ENCODE results near the gene AAK1. TPM values are rescaled to one million over a fixed set of nuclear protein-coding genes. Genes with fewer than 3 reads are reported as not detected.

AAK1 gene
- total and polyA plus RNA-seq, 10 of the 15 experiments (the other 5 are each of a cell fraction or from before 2014, with no cell fraction given), result 2.9 to 41.4 (median 17.5) TPM

- POLR2A ChIA-PET, result interaction anchor here (0.6 to 2.5 kb wide), 5 partner anchors 8 to 231 kb away, joined by 3 to 9 read pairs (median 7); no protein-coding TSS in a partner anchor
- SMC1A ChIA-PET (ENCODE audit: uncharacterized antibody, unreplicated experiment), result interaction anchor here (1.1 to 2.8 kb wide), 3 partner anchors 10 to 24 kb away, joined by 3 to 15 read pairs (median 3); no protein-coding TSS in a partner anchor
- H3K79me2 ChIP-seq (ENCODE audit: control insufficient read depth, insufficient read depth, low read length), result peaks cover 4% of the 10 kb centered on the region
- ATAC-seq (no peak), FAIRE-seq (no peak), DNase-seq (ENCODE audit: low read depth, low spot score) (no peak)
- no peaks in the 10 kb centered on the region; a peak in 1 of 4 replicates for H3K36me3 ChIP-seq (ENCODE audit: control insufficient read depth in 2 of 2, insufficient read depth in 2 of 2, low read length in 1 of 2)
- intact Hi-C loops (cut with micrococcal nuclease; ENCODE audit: unreplicated experiment) (no loop called here), in situ Hi-C loops (cut with MboI) (loop anchor here (25.0 kb wide), 1 partner anchor 240 kb away; no protein-coding TSS in a partner anchor)
- no peak overlapping the region for H3K4me2 ChIP-seq (ENCODE audit: control insufficient read depth, insufficient read depth)
- H3K4me3 ChIP-seq, result no peak overlapping the region
- no peaks in the 10 kb centered on the region for H3K9me3 ChIP-seq (replicated peaks; ENCODE audit: control insufficient read depth, insufficient read depth, low read length)
- CTCF ChIA-PET, result interaction anchor here (1.1 to 5.6 kb wide), 4 partner anchors 8 to 15 kb away, joined by 4 to 51 read pairs (median 20); no protein-coding TSS in a partner anchor
- TF ChIP-seq ZNF384 (IDR thresholded peaks at IDR 0.05; ENCODE audit: borderline replicate concordance, low read depth, low read length) (no peak), RFX5 (IDR thresholded peaks at IDR 0.05; ENCODE audit: low read depth, low read length) (no peak), PBX3 (IDR thresholded peaks at IDR 0.05; ENCODE audit: insufficient replicate concordance, low read depth, low read length) (no peak), IKZF1 (conservative IDR thresholded peaks at IDR 0.05) (no peak), BCL11A (IDR thresholded peaks at IDR 0.05; ENCODE audit: low read depth, low read length) (no peak), MXI1 (IDR thresholded peaks at IDR 0.05; ENCODE audit: low read depth, low read length) (no peak), NFYB (IDR thresholded peaks at IDR 0.05; ENCODE audit: insufficient read depth, low read depth, low read length) (no peak), ESRRA (IDR thresholded peaks at IDR 0.05; ENCODE audit: low read length) (no peak), TARDBP (IDR thresholded peaks at IDR 0.05; ENCODE audit: borderline replicate concordance) (no peak), SMARCA5 (IDR thresholded peaks at IDR 0.05) (no peak), PKNOX1 (IDR thresholded peaks at IDR 0.05) (no peak), STAT1 (conservative IDR thresholded peaks at IDR 0.05) (no peak), NR2F1 (conservative IDR thresholded peaks at IDR 0.05) (no peak), FOXM1 (IDR thresholded peaks at IDR 0.05; ENCODE audit: low read depth, low read length) (no peak), NBN (IDR thresholded peaks at IDR 0.05) (no peak), SMAD5 (IDR thresholded peaks at IDR 0.05; ENCODE audit: low read depth) (no peak), NFXL1 (IDR thresholded peaks at IDR 0.05; ENCODE audit: borderline replicate concordance) (no peak), E2F4 (IDR thresholded peaks at IDR 0.05; ENCODE audit: low read depth, low read length) (no peak)
- BruUV-seq (replicated peaks), result no TSS peak
- H4K20me1 ChIP-seq (ENCODE audit: control insufficient read depth, insufficient read depth), result no peaks in the 10 kb centered on the region
- no peak overlapping the region for H3K27ac ChIP-seq (ENCODE audit: control insufficient read depth, insufficient read depth)
- no peak overlapping the region for H2AFZ ChIP-seq (ENCODE audit: control insufficient read depth, low read depth, low read length)
- no peaks in the 10 kb centered on the region for H3K4me1 ChIP-seq (ENCODE audit: control insufficient read depth, insufficient read depth, low read length)
- no peak overlapping the region for H3K9ac ChIP-seq (ENCODE audit: control insufficient read depth, insufficient read depth, low read length)
- 79% methylated on average over 5 of the region's 5 CpGs for WGBS (ENCODE audit: insufficient coverage, insufficient replicate concordance, low lambda C conversion rate, missing lambda C conversion rate)
- RAD21 ChIA-PET (ENCODE audit: unreplicated experiment), result interaction anchor here (2.3 kb wide), 1 partner anchor 12 kb away, joined by 6 read pairs; no protein-coding TSS in a partner anchor
- no peaks in the 10 kb centered on the region for H3K27me3 ChIP-seq (replicated peaks in 1 of 2; ENCODE audit: control insufficient read depth in 2 of 2, insufficient read depth in 2 of 2, low read length in 1 of 2)
These were observed 70.9 kb downstream of the AAK1 start for GRCh38 chr2:69572641-69573040.

Data from GM12878 (cell line).